ENCODE measurements around the gene MYOM1. TPM values are rescaled to one million over a fixed set of nuclear protein-coding genes. Genes with fewer than 3 reads are reported as not detected.
A peak's percentile ranks its signal among the peaks of the same experiment; 100 is the strongest.

MYOM1 gene
- total RNA-seq, 2 donors from 2014 or later: 2.8 to 7.9 TPM

GRCh38 chr18:3058328-3059191, 161.2 kb downstream of the MYOM1 start:
- TF ChIP-seq CTCF (IDR thresholded peaks at IDR 0.05): no peak
- no peaks in the 10 kb centered on the region for H3K4me1 ChIP-seq
- H3K4me3 ChIP-seq: no peak overlapping the region
- H3K9me3 ChIP-seq: no peaks in the 10 kb centered on the region
- no peaks in the 10 kb centered on the region for H3K27me3 ChIP-seq
- no peak for DNase-seq
- intact Hi-C loops (cut with DNase I): no loop called here
- no peak overlapping the region for H3K9ac ChIP-seq (ENCODE audit: low read depth in 2 of 2, low read length in 2 of 2)
- H3K27ac ChIP-seq: peak overlapping the region; percentile 9
- H3K36me3 ChIP-seq: no peaks in the 10 kb centered on the region

DNA sequence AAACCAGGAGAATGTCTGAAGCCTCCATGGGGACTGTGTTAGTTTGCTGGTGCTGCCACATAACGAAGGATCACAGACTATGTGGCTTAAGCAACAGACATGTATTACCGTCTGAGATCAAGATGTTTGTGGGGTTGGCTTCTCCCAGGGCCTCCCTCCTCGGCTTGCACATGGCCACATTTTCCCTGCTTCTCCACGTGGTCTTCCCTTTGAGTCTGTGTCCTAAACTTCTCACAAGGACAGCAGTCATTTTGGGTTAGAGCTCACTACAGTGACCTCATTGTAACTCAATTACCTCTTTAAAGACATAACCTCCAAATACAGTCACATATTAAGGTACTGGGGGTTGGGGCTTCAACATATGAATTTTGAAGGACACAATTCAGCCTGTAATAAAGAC, 162.2 kb downstream of the MYOM1 start:
- TF ChIP-seq CTCF (IDR thresholded peaks at IDR 0.05): no peak
- no peak overlapping the region for H3K27ac ChIP-seq

DNA sequence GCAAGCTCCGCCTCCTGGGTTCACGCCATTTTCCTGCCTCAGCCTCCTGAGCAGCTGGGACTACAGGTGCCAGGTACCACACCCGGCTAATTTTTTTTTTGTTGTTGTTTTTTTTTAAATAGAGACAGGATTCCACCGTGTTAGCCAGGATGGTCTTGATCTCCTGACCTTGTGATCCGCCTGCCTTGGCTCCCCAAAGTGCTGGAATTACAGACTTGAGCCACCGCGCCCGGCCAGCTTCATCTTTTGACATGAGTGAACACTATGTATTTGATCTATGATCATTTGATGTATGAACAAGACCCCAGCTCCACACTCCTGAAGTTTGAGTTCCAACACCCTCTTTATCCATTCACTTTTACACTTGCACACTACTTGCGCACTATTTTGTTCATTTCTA, 163.5 kb downstream of the MYOM1 start:
- Histone ChIP-seq H3K4me1 (peaks cover under 1% of the 10 kb centered on the region), H3K4me3 (no peak overlapping the region), H3K27ac (no peak overlapping the region), H3K9me3 (no peaks in the 10 kb centered on the region), H3K36me3 (no peaks in the 10 kb centered on the region), H3K9ac (ENCODE audit: low read depth in 2 of 2, low read length in 2 of 2) (no peak overlapping the region), H3K27me3 (no peaks in the 10 kb centered on the region)
- intact Hi-C loops (cut with DNase I): no loop called here
- no peak for DNase-seq
- TF ChIP-seq CTCF (IDR thresholded peaks at IDR 0.05): no peak

More for the DNA sequence above, 162.2 kb downstream of the MYOM1 start:
- Histone ChIP-seq H3K27me3 (no peaks in the 10 kb centered on the region), H3K9me3 (no peaks in the 10 kb centered on the region), H3K4me1 (no peaks in the 10 kb centered on the region), H3K36me3 (no peaks in the 10 kb centered on the region), H3K9ac (ENCODE audit: low read depth in 2 of 2, low read length in 2 of 2) (no peak overlapping the region), H3K4me3 (no peak overlapping the region)
- intact Hi-C loops (cut with DNase I): no loop called here
- DNase-seq: no peak

DNA sequence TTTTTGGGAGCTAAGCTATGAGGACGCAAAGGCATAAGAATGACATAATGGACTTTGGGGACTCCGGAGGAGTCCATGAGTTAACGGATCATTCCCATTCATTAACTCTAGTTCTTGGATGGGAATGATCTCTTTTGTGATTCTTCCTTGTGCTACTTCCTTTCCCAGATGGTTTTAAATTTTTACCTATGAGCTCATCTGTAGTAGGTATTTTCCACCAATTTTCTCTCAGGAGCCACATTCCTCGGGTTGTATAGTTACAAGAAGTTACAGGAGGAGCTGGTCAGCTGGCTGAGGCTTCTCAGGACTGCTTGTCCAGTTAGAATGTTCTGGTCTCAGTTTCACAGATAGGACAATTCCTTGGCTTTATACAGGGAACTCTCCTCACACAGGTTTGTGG, 164.0 kb downstream of the MYOM1 start:
- intact Hi-C loops (cut with DNase I): no loop called here
- H3K4me1 ChIP-seq: peaks cover 4% of the 10 kb centered on the region
- no peaks in the 10 kb centered on the region for H3K9me3 ChIP-seq
- no peak for DNase-seq
- H3K9ac ChIP-seq (ENCODE audit: low read depth in 2 of 2, low read length in 2 of 2): no peak overlapping the region
- no peak for TF ChIP-seq CTCF (IDR thresholded peaks at IDR 0.05)
- H3K27ac ChIP-seq: no peak overlapping the region
- H3K36me3 ChIP-seq: no peaks in the 10 kb centered on the region
- H3K4me3 ChIP-seq: no peak overlapping the region
- H3K27me3 ChIP-seq: no peaks in the 10 kb centered on the region

DNA sequence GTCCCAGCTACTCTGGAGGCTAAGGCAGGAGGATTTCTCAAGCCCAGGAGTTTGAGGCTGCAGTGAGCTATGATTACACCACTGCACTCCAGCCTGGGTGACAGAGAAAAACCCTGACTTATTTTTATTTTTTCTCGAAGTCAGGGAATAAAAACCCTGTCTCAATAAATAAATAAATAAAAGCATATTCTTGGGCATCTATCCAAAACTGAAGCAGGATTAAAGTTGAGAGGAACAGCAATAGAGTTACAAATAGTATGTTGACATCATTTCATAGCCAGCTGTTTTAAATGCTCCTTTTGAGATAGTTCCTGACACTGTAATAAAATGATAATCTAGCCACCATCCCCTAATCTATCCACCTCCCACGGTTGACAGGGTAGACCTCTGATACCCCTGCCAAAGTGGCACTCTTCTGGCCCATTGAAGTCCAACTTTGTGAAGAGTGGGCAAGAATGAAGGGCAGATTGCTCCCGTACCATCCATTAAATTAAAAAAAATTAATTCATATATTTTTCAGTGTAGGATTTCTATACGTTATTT, 164.5 kb downstream of the MYOM1 start:
- Histone ChIP-seq H3K4me1 (peaks cover 4% of the 10 kb centered on the region), H3K27ac (no peak overlapping the region), H3K4me3 (no peak overlapping the region), H3K9ac (ENCODE audit: low read depth in 2 of 2, low read length in 2 of 2) (no peak overlapping the region), H3K27me3 (no peaks in the 10 kb centered on the region), H3K9me3 (no peaks in the 10 kb centered on the region), H3K36me3 (no peaks in the 10 kb centered on the region)
- TF ChIP-seq CTCF (IDR thresholded peaks at IDR 0.05): no peak
- intact Hi-C loops (cut with DNase I): no loop called here
- no peak for DNase-seq
